Stimulated activated effector memory CD8-positive, alpha-beta T cell treated with anti-CD3 and anti-CD28 coated beads, Interleukin-12 subunit alpha, Interleukin-12 subunit beta, amount 100 ng/mL, for 72 hours (primary cell): ENCODE results near the gene COX7A1.
"Not testable (repeated sequence)": the region's sequence is repeated elsewhere in the genome, so short reads cannot be mapped to it uniquely, and the experiment has no call there.

Experiments
- ATAC-seq: fragments of 150-1000 bp; cut with Tn5 transposase; 2 replicates; pipeline ENCODE4 v1.10.0; 2021
- DNase-seq, 2 donors: peaks; one replicate each; pipeline ENCODE4 v3.0.0; 2021 to 2022; ENCODE audit warnings: low spot score in 2 of 2
- H3K27ac Mint-ChIP-seq: one replicate; pipeline ENCODE4 v1.8.0; 2022; ENCODE audit warnings: mild to moderate bottlenecking, mixed read lengths
- H3K36me3 Mint-ChIP-seq: one replicate; pipeline ENCODE4 v1.8.0; 2022; ENCODE audit warnings: mild to moderate bottlenecking, mixed read lengths
- H3K4me1 Mint-ChIP-seq: one replicate; pipeline ENCODE4 v1.8.0; 2022; ENCODE audit warnings: mixed read lengths
- H3K4me3 Mint-ChIP-seq: one replicate; pipeline ENCODE4 v1.8.0; 2022; ENCODE audit warnings: mild to moderate bottlenecking, mixed read lengths
- H3K9me3 Mint-ChIP-seq: one replicate; pipeline ENCODE4 v1.8.0; 2022; ENCODE audit warnings: mixed read lengths

The COX7A1 gene

DNA sequence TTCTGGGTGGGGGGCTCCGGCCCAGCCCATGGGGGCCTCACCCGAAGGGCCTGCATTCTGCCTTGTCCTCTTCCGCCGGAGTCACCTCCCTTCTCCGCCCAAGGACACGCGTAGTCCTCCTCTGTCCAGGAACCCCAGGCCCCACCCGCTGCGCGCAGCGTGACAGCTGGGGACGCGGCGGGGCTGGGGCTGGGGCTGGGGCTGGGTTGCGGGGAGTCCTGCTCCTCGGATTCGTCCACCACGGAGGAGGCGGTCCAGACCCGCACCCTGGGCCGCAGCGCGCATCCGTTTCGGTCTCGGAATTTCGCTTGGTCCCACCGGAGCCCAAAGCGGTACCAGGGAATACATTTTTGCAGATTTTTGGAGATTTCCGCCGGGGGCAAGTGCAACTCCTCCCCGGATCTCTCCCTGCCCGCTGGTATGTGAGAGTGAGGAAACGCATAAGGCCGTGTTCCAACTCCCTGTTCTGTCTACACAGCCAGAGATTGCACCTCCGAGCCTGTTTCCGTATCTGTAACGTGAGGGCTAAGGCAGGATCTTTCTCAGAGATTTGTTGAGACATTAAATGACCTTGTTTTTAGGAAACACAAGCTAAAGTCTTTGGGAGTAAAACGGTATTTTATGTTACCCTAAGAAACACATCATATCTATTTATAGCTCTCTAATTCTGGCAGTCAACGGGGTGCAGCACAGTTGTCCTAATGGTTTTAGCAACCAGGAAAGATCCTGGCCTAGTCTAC lies at the start of gene COX7A1:
Gene COX7A1, minus strand, starts transcription at position 96 of the 740 bp plus-strand sequence. Its CDS starts 40 bp downstream, at position 56.
- no peaks in the 10 kb centered on the region for H3K9me3 Mint-ChIP-seq
- H3K36me3 Mint-ChIP-seq, result peaks cover 49% of the 10 kb centered on the region
- H3K4me3 Mint-ChIP-seq, result no peak within 1 kb of the TSS
- ATAC-seq, result no peak
- DNase-seq, result no peak
- H3K27ac Mint-ChIP-seq, result no peak within 1 kb of the TSS
- peaks cover 33% of the 10 kb centered on the region for H3K4me1 Mint-ChIP-seq

DNA sequence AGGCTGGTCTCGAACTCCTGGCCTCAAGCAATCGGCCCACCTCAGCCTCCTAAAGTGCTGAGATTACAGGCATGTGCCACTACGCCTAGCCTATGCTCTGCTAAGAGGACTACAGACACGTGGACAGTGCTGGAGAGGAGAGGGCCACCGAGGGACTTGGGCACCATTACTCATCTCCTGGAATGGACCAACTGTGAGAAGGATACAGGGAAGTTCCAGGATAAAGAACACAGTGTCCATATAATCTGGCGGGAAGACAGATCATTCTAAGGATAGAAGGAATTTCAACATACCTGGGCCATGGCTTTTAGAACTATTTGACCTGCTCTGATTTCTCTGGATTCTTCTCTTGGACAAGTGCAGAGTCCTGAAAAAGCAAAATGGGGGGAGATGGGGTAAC lies 49.4 kb upstream of the COX7A1 start:
- ATAC-seq, result no peak
- Mint-ChIP-seq H3K36me3 (peaks cover 3% of the 10 kb centered on the region), H3K27ac (no peak overlapping the region), H3K4me3 (no peak overlapping the region), H3K4me1 (no peaks in the 10 kb centered on the region), H3K9me3 (no peaks in the 10 kb centered on the region)
- no peak for DNase-seq

GRCh38 chr19:36198119-36198518 lies 45.9 kb upstream of the COX7A1 start:
- DNase-seq, result no peak
- Mint-ChIP-seq H3K9me3 (no peaks in the 10 kb centered on the region), H3K27ac (no peak overlapping the region), H3K4me1 (no peaks in the 10 kb centered on the region), H3K4me3 (no peak overlapping the region), H3K36me3 (peaks cover 2% of the 10 kb centered on the region)
- no peak for ATAC-seq

GRCh38 chr19:36196249-36196648 lies 44.0 kb upstream of the COX7A1 start:
- ATAC-seq (no peak), DNase-seq (no peak)
- Mint-ChIP-seq H3K4me3 (no peak overlapping the region), H3K27ac (no peak overlapping the region), H3K4me1 (no peaks in the 10 kb centered on the region), H3K9me3 (no peaks in the 10 kb centered on the region), H3K36me3 (peaks cover 7% of the 10 kb centered on the region)

- not testable (repeated sequence) for H3K4me1 Mint-ChIP-seq, DNase-seq, ATAC-seq, H3K9me3 Mint-ChIP-seq, H3K36me3 Mint-ChIP-seq, H3K4me3 Mint-ChIP-seq
- peak overlapping the region; percentile 77 for H3K27ac Mint-ChIP-seq
These were observed 34.5 kb upstream of the COX7A1 start for GRCh38 chr19:36186722-36187121.

DNA sequence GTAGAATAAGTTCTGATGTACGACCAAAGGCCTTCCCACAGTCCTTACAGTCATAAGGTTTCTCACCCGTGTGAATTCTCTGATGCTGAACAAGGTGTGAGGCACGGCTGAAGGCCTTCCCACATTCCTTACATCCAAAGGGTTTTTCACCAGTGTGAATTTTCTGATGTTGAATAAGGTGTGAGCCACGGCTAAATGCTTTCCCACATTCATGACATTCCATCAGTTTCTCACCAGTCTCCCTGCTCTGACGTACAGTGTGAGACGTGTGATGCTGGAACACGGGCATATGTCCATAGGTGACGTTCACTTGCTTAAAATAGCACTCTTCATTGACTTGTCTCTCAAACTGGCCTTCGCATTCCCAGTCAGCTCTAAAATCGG lies 31.0 kb upstream of the COX7A1 start:
- Mint-ChIP-seq H3K4me3 (no peak overlapping the region), H3K36me3 (peaks cover 6% of the 10 kb centered on the region), H3K4me1 (no peaks in the 10 kb centered on the region), H3K27ac (no peak overlapping the region), H3K9me3 (no peaks in the 10 kb centered on the region)
- DNase-seq (no peak), ATAC-seq (no peak)

GRCh38 chr19:36182612-36183244 lies 30.5 kb upstream of the COX7A1 start:
- no peak for DNase-seq
- no peak overlapping the region for H3K4me3 Mint-ChIP-seq
- no peaks in the 10 kb centered on the region for H3K9me3 Mint-ChIP-seq
- no peak for ATAC-seq
- peaks cover 6% of the 10 kb centered on the region for H3K36me3 Mint-ChIP-seq
- H3K27ac Mint-ChIP-seq, result no peak overlapping the region
- no peaks in the 10 kb centered on the region for H3K4me1 Mint-ChIP-seq

DNA sequence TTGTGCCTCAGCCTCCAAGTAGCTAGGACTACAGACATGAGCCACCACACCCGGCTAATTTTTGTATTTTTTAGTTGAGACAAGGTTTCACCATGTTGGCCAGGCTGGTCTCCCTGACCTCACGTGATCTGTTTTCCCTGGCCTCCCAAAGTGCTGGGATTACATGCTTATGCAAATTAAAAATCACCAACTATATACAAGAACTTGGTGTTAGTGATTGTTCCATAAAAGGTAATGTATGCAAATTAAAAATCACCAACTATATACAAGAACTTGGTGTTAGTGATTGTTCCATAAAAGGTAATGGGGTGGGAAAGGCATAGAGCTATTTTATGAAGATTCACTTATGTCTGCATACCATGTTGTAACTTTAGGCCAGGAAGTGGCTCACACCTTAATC lies 26.8 kb upstream of the COX7A1 start:
- H3K4me3 Mint-ChIP-seq, DNase-seq, H3K9me3 Mint-ChIP-seq, H3K4me1 Mint-ChIP-seq, ATAC-seq, H3K27ac Mint-ChIP-seq, H3K36me3 Mint-ChIP-seq: not testable (repeated sequence)

- H3K36me3 Mint-ChIP-seq, H3K27ac Mint-ChIP-seq, H3K4me3 Mint-ChIP-seq, H3K4me1 Mint-ChIP-seq, DNase-seq, H3K9me3 Mint-ChIP-seq, ATAC-seq: not testable (repeated sequence)
These were observed 21.6 kb upstream of the COX7A1 start for GRCh38 chr19:36173846-36174245.

DNA sequence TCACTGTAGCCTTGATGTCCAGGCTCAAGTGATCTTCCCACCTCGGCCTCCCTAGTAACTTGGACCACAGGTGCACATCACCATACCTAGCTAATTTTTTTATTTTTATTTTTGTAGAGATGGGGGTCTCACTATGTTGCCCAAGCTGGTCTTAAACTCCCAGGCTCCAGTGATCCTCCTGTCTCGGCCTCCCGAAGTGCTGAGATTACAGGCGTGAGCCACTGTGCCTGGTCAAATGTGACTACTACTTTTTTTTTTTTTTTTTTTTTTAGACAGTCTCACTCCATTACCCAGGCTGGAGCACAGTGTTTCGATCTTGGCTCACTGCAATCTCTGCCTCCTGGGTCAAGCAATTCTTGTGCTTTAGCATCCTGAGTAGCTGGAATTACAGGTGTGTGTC lies 20.6 kb upstream of the COX7A1 start:
- Mint-ChIP-seq H3K9me3 (no peaks in the 10 kb centered on the region), H3K36me3 (no peaks in the 10 kb centered on the region), H3K27ac (no peak overlapping the region), H3K4me1 (peaks cover 6% of the 10 kb centered on the region), H3K4me3 (no peak overlapping the region)
- no peak for ATAC-seq
- DNase-seq, result no peak

DNA sequence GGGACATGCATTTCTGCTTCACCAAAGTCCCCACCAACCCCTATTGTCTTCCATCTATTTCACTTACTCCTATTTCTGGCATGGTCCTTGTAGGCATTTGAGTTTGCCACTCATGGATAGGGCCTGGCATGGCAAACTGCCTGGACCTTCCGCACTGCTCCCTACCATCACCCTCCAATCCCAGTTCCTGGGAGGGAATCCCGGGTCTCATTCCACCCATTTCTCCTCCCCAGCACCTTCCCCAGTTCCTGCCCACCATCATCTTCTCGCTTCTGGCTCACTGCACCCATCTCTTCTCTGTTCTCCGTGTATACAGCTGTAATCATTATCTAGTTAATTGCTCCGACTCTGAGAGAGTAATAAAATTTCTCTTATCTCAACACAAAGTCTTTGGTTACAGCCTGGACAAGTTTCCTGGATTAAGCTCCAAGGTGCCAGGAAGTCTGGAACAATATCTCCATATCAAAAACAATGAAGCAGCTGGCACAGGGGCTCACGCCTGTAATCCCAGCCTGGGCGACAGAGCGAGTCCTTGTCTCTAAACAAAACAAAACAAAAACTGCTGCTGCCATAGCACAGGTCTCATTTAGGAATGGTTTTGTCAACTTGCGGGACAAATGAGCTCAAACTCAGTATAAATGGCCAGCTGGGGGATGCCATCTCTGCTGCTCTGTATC lies 17.0 kb upstream of the COX7A1 start:
- H3K27ac Mint-ChIP-seq, result no peak overlapping the region
- ATAC-seq (no peak), DNase-seq (no peak)
- no peaks in the 10 kb centered on the region for H3K36me3 Mint-ChIP-seq
- no peaks in the 10 kb centered on the region for H3K9me3 Mint-ChIP-seq
- H3K4me1 Mint-ChIP-seq, result peaks cover 6% of the 10 kb centered on the region
- H3K4me3 Mint-ChIP-seq, result no peak overlapping the region

DNA sequence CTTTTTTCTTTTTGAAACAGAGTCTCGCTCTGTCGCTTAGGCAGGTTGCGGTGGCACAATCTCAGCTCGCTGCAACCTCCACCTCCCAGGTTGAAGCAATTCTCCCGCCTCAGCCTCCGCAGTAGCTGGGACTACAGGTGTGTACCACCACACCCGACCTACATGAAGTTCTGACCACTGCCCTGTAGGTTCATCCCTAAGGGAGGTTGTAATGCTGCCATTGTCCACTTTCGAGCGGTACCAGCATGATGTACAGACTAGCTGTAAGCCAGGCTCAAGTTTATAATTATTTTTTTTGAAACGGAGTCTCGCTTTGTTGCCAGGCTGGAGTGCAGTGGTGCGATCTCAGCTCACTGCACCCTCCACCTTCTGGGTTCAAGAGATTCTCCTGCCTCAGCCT lies 11.6 kb upstream of the COX7A1 start:
- Mint-ChIP-seq H3K4me3 (no peak overlapping the region), H3K36me3 (no peaks in the 10 kb centered on the region), H3K4me1 (peaks cover 5% of the 10 kb centered on the region), H3K9me3 (no peaks in the 10 kb centered on the region), H3K27ac (no peak overlapping the region)
- DNase-seq (no peak), ATAC-seq (no peak)

- Mint-ChIP-seq H3K36me3 (no peaks in the 10 kb centered on the region), H3K4me3 (no peak overlapping the region), H3K9me3 (no peaks in the 10 kb centered on the region), H3K4me1 (peaks cover 22% of the 10 kb centered on the region), H3K27ac (peak overlapping the region; percentile 43)
- ATAC-seq (no peak), DNase-seq (no peak)
These were observed 8.8 kb upstream of the COX7A1 start for GRCh38 chr19:36160821-36161596.

- ATAC-seq, result no peak
- Mint-ChIP-seq H3K9me3 (no peaks in the 10 kb centered on the region), H3K4me3 (no peak overlapping the region), H3K27ac (no peak overlapping the region), H3K36me3 (peaks cover 43% of the 10 kb centered on the region), H3K4me1 (peaks cover 35% of the 10 kb centered on the region)
- no peak for DNase-seq
These were observed 879 bp upstream of the COX7A1 start for GRCh38 chr19:36153126-36153525.

DNA sequence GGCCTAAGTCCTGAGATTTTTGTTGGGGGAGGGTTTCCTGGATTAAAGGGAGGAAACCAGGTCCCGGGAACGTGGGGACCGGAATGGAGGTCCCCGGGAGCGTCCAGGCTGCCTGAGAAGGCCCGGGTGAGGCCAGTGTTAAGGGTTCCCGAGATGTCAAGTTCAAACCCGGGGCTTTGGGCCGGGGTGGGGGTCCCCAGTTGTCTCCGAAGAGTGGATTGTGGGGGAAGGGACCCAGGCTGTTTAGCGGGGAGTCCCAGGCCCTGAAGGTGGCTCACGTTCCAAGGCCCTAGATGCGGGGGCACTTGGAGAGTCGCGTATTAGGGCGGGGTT lies 262 bp downstream of the COX7A1 start:
- Mint-ChIP-seq H3K4me1 (peaks cover 30% of the 10 kb centered on the region), H3K27ac (no peak overlapping the region), H3K9me3 (no peaks in the 10 kb centered on the region), H3K36me3 (peaks cover 54% of the 10 kb centered on the region), H3K4me3 (no peak overlapping the region)
- ATAC-seq (no peak), DNase-seq (no peak)
